OCI-LY3 (cell line): Measurements from ENCODE around the gene BTBD9.

Source experiments
- CTCF ChIP-seq: fragments of 200-600, 300-600 bp; sonication (generic); IDR thresholded peaks from 2 replicates; pipeline ENCODE4 v1.5.1; 2014; ENCODE audit warnings: antibody characterized with exemption, low read length, low read depth
- EZH2phosphoT487 ChIP-seq: fragments of 200-600 bp; shearing (Covaris generic); IDR thresholded peaks from 2 replicates; pipeline ENCODE4 v1.6.1; 2018; ENCODE audit warnings: antibody characterized with exemption, mixed run types, low read depth

- TF ChIP-seq CTCF: no peak
- no peak for TF ChIP-seq EZH2phosphoT487
Observed at GRCh38 chr6:38141716-38142115, 498.0 kb downstream of the BTBD9 start.
